ENCODE results near the gene ZNF665. TPM values are rescaled to one million over a fixed set of nuclear protein-coding genes. Genes with fewer than 3 reads are reported as not detected.

Gene ZNF665
- total and polyA plus RNA-seq, 2 donors (not counting 1 experiment from before 2014, with no cell fraction given) = 12.8 to 16.3 TPM

DNA sequence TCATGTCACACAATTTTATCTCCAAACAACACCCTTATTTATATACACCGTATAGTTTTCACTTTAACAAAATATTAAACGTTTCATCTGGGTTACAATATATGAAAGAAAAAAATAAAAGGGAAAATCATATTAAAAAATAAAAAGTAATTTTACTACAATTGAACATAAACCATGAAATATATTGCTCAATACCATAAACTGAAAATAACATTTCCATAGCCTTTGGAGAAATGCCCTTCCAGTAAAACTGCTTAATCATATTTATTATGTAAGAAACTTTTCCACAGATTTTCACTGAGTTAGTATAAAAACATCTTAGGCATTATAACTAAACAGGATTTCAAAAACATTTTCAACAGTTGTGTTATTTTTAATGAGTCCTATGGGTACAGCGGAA, 32.8 kb downstream of the ZNF665 start:
- Mint-ChIP-seq H3K4me1 (peaks cover 22% of the 10 kb centered on the region), H3K4me3 (no peak overlapping the region), H3K9me3 (ENCODE audit: insufficient read depth) (peaks cover 15% of the 10 kb centered on the region), H3K27ac (no peak overlapping the region), H3K27me3 (no peaks in the 10 kb centered on the region)
- Histone ChIP-seq H3K4me1 (ENCODE audit: control insufficient read depth in 2 of 2, insufficient read depth in 2 of 2, low read length in 2 of 2) (peaks cover 13 to 17% of the 10 kb centered on the region in 2 donors), H3K79me2 (ENCODE audit: control insufficient read depth, insufficient read depth, low read length) (peaks cover 14% of the 10 kb centered on the region), H3K4me2 (replicated peaks; ENCODE audit: low read depth, low read length, poor library complexity, severe bottlenecking) (no peak overlapping the region), H2AFZ (ENCODE audit: insufficient read depth, low read depth, low read length, poor library complexity, severe bottlenecking) (no peak overlapping the region), H4K20me1 (ENCODE audit: control insufficient read depth, insufficient read depth, low read length, poor library complexity, severe bottlenecking) (no peaks in the 10 kb centered on the region), H3K9me3 (ENCODE audit: control extremely low read depth in 1 of 3, control insufficient read depth in 2 of 3, insufficient read depth in 1 of 3, low read length in 2 of 3) (peaks cover 1 to 55% (median 31%) of the 10 kb centered on the region in 3 donors), H3K36me3 (replicated peaks in 1 of 2; ENCODE audit: control extremely low read depth in 1 of 2, control insufficient read depth in 1 of 2, extremely low read depth in 1 of 2, insufficient read depth in 2 of 2, low read length in 1 of 2) (peaks cover 0 to 7% of the 10 kb centered on the region in 2 experiments), H3K27me3 (replicated peaks in 1 of 4; ENCODE audit: control extremely low read depth in 1 of 4, control insufficient read depth in 3 of 4, insufficient read depth in 4 of 4, low read length in 3 of 4) (no peaks in the 10 kb centered on the region), H3K4me3 (ENCODE audit: control extremely low read depth in 1 of 5, extremely low read depth in 1 of 5, insufficient read depth in 1 of 5, low read depth in 2 of 5, low read length in 4 of 5) (no peak overlapping the region), H3K9ac (ENCODE audit: low read length) (no peak overlapping the region), H3K27ac (ENCODE audit: low read length in 2 of 2) (no peak overlapping the region)
- DNase-seq (no peak), ATAC-seq (ENCODE audit: low read depth) (no peak)
- POLR2A ChIA-PET = no interaction called here
- CTCF ChIA-PET = no interaction called here
- TF ChIP-seq, protein P1, sequence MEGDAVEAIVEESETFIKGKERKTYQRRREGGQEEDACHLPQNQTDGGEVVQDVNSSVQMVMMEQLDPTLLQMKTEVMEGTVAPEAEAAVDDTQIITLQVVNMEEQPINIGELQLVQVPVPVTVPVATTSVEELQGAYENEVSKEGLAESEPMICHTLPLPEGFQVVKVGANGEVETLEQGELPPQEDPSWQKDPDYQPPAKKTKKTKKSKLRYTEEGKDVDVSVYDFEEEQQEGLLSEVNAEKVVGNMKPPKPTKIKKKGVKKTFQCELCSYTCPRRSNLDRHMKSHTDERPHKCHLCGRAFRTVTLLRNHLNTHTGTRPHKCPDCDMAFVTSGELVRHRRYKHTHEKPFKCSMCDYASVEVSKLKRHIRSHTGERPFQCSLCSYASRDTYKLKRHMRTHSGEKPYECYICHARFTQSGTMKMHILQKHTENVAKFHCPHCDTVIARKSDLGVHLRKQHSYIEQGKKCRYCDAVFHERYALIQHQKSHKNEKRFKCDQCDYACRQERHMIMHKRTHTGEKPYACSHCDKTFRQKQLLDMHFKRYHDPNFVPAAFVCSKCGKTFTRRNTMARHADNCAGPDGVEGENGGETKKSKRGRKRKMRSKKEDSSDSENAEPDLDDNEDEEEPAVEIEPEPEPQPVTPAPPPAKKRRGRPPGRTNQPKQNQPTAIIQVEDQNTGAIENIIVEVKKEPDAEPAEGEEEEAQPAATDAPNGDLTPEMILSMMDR (IDR thresholded peaks at IDR 0.05) = no peak
- no peak for TF ChIP-seq EZH2 (IDR thresholded peaks at IDR 0.05; ENCODE audit: borderline replicate concordance, insufficient read depth, low read depth, low read length, poor library complexity, severe bottlenecking)
- WGBS (ENCODE audit: insufficient coverage) = no CpG with 5 or more reads among the region's 3 CpGs
- intact Hi-C loops (cut with micrococcal nuclease) = no loop called here

GRCh38 chr19:53158119-53158656, 35.0 kb downstream of the ZNF665 start:
- ChIA-PET POLR2A (interaction anchor here (0.7 kb wide), 2 partner anchors 193 to 198 kb away, joined by 3 to 6 read pairs; no protein-coding TSS in a partner anchor), CTCF (no interaction called here)
- peaks cover 8% of the 10 kb centered on the region for H3K9me3 Mint-ChIP-seq (ENCODE audit: insufficient read depth)
- peak overlapping the region; percentile 92 for H3K4me3 Mint-ChIP-seq
- ATAC-seq (ENCODE audit: low read depth) = peak; percentile 18
- TF ChIP-seq, protein P1 (IDR thresholded peaks at IDR 0.05) = no peak
- TF ChIP-seq EZH2 (IDR thresholded peaks at IDR 0.05; ENCODE audit: borderline replicate concordance, insufficient read depth, low read depth, low read length, poor library complexity, severe bottlenecking) = no peak
- H3K4me1 Mint-ChIP-seq = peaks cover 26% of the 10 kb centered on the region
- peaks cover 1 to 60% (median 12%) of the 10 kb centered on the region in 3 donors for H3K9me3 ChIP-seq (ENCODE audit: control extremely low read depth in 1 of 3, control insufficient read depth in 2 of 3, insufficient read depth in 1 of 3, low read length in 2 of 3)
- H3K27ac Mint-ChIP-seq = peak overlapping the region; percentile 54
- H3K4me3 ChIP-seq (ENCODE audit: control extremely low read depth in 1 of 5, extremely low read depth in 1 of 5, insufficient read depth in 1 of 5, low read depth in 2 of 5, low read length in 4 of 5) = peak overlapping the region; percentile 34 to 72 (median 66)
- peak overlapping the region; percentile 38 to 50 for H3K27ac ChIP-seq (ENCODE audit: low read length in 2 of 2)
- H3K79me2 ChIP-seq (ENCODE audit: control insufficient read depth, insufficient read depth, low read length) = peaks cover 14% of the 10 kb centered on the region
- peak; percentile 53 for DNase-seq
- no peaks in the 10 kb centered on the region for H3K27me3 Mint-ChIP-seq
- H2AFZ ChIP-seq (ENCODE audit: insufficient read depth, low read depth, low read length, poor library complexity, severe bottlenecking) = peak overlapping the region; percentile 77
- peak overlapping the region; percentile 72 for H3K9ac ChIP-seq (ENCODE audit: low read length)
- H3K4me1 ChIP-seq (ENCODE audit: control insufficient read depth in 2 of 2, insufficient read depth in 2 of 2, low read length in 2 of 2) = peaks cover 13 to 17% of the 10 kb centered on the region in 2 donors
- H3K36me3 ChIP-seq (replicated peaks in 1 of 2; ENCODE audit: control extremely low read depth in 1 of 2, control insufficient read depth in 1 of 2, extremely low read depth in 1 of 2, insufficient read depth in 2 of 2, low read length in 1 of 2) = peaks cover 0 to 11% of the 10 kb centered on the region in 2 experiments
- H3K27me3 ChIP-seq (replicated peaks in 1 of 4; ENCODE audit: control extremely low read depth in 1 of 4, control insufficient read depth in 3 of 4, insufficient read depth in 4 of 4, low read length in 3 of 4) = no peaks in the 10 kb centered on the region
- 0% methylated on average over 39 of the region's 41 CpGs for WGBS (ENCODE audit: insufficient coverage)
- H4K20me1 ChIP-seq (ENCODE audit: control insufficient read depth, insufficient read depth, low read length, poor library complexity, severe bottlenecking) = no peaks in the 10 kb centered on the region
- peak overlapping the region; percentile 70 for H3K4me2 ChIP-seq (replicated peaks; ENCODE audit: low read depth, low read length, poor library complexity, severe bottlenecking)
- intact Hi-C loops (cut with micrococcal nuclease) = no loop called here

Measured in B cell (primary cell).